Peyer's patch (tissue), 4 donors: Measurements from ENCODE around the gene PHETA1.

Source experiments
- POLR2A ChIP-seq, 2 donors: fragments of 450-650 bp; IDR thresholded peaks; one replicate each; pipeline ENCODE4 v1.5.1; 2017; ENCODE audit warnings: antibody characterized with exemption in 2 of 2, mild to moderate bottlenecking in 2 of 2, moderate library complexity in 2 of 2
- TF ChIP-seq, protein P1 (sequence below), 6 experiments: fragments of 450-650 bp in 4 of 6; fragments of 200-600 bp in 2 of 6; sonication (generic) in 1 of 6; IDR thresholded peaks; one replicate each; pipeline ENCODE4 v1.5.1; 2017 to 2019; ENCODE audit warnings: antibody characterized with exemption in 6 of 6, mild to moderate bottlenecking in 3 of 6, moderate library complexity in 1 of 6

DNA sequence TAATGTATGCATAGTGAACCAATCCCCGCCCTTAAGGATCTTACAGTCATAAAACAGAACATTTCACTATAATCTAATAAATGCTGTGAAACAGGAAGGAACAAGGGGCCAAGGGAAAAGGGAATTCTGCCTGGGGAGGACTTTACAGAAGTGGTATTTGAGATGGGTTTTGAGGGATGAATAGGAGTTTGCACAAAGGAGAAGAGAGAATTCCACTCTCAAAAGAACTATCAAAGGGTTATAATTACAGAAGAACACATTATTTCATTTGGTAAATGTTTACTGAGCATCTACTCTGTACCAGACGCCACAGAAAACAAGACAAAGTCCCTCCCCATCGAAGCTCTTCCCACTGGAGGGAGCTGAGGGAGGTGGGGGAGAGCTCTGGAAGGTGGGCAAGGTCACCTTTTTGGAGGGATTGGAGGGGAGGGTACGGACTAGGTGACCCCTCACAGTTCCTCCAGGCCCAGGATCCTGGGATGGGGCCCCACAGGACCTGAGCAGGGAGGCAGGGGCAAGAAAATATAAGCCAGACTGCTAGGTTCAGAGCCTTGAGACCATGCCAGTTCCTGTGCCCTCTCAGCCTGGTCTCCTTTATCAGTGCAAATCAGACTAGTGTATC, 24.5 kb downstream of the PHETA1 start:
- TF ChIP-seq, protein P1, sequence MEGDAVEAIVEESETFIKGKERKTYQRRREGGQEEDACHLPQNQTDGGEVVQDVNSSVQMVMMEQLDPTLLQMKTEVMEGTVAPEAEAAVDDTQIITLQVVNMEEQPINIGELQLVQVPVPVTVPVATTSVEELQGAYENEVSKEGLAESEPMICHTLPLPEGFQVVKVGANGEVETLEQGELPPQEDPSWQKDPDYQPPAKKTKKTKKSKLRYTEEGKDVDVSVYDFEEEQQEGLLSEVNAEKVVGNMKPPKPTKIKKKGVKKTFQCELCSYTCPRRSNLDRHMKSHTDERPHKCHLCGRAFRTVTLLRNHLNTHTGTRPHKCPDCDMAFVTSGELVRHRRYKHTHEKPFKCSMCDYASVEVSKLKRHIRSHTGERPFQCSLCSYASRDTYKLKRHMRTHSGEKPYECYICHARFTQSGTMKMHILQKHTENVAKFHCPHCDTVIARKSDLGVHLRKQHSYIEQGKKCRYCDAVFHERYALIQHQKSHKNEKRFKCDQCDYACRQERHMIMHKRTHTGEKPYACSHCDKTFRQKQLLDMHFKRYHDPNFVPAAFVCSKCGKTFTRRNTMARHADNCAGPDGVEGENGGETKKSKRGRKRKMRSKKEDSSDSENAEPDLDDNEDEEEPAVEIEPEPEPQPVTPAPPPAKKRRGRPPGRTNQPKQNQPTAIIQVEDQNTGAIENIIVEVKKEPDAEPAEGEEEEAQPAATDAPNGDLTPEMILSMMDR (IDR thresholded peaks at IDR 0.05), result no peak
- no peak for TF ChIP-seq POLR2A (IDR thresholded peaks at IDR 0.05)
